Measurements from ENCODE around the gene STX1B.

Gene STX1B

GRCh38 chr16:30974348-30974747 is 36.1 kb downstream of the STX1B start:
- no peak for DNase-seq

GRCh38 chr16:30972872-30973271 is 37.6 kb downstream of the STX1B start:
- DNase-seq: no peak

DNA sequence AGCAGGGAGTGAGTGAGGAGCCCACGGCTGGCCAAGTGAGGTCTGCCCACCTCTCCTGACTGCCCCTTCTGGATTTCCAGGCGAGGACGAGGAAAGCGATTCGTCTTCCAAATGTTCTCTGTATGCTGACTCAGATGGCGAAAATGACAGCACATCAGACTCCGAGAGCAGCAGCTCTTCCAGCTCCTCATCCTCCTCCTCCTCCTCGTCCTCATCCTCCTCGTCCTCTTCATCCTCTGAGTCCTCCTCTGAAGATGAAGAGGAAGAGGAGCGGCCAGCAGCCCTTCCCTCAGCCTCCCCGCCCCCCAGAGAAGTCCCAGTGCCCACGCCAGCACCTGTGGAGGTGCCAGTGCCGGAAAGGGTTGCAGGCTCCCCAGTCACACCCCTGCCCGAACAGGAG is 39.1 kb downstream of the STX1B start:
- DNase-seq: no peak

- no peak for DNase-seq
Observed at GRCh38 chr16:30969246-30969842, 41.1 kb downstream of the STX1B start.

GRCh38 chr16:30967795-30968194 is 42.6 kb downstream of the STX1B start:
- no peak for DNase-seq

DNA sequence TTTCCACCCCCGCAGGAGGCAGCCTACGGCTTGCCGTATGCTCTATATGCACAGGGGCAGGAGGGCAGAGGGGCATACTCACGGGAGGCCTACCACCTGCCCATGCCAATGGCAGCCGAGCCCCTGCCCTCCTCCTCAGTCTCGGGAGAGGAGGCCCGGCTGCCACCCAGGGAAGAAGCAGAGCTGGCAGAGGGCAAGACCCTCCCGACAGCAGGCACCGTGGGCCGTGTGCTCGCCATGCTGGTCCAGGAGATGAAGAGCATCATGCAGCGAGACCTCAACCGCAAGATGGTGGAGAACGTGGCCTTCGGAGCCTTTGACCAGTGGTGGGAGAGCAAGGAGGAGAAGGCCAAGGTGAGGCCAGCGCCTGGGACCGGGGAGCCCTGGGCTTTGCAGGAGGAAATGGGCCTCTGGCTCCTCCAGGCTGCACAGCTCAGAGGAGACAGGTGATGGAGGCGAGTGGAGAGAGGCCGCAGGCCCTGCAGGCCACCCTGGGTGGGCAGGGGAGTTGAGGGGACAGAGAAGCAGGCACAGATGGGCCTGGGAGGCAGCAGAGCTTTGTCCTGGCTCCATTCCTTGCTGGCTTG is 44.3 kb downstream of the STX1B start:
- DNase-seq: no peak

- no peak for DNase-seq
Observed at GRCh38 chr16:30965436-30965835, 45.0 kb downstream of the STX1B start.

GRCh38 chr16:30964574-30965226 is 45.7 kb downstream of the STX1B start:
- DNase-seq: no peak

GRCh38 chr16:30963925-30964511 is 46.4 kb downstream of the STX1B start:
- no peak for DNase-seq

DNA sequence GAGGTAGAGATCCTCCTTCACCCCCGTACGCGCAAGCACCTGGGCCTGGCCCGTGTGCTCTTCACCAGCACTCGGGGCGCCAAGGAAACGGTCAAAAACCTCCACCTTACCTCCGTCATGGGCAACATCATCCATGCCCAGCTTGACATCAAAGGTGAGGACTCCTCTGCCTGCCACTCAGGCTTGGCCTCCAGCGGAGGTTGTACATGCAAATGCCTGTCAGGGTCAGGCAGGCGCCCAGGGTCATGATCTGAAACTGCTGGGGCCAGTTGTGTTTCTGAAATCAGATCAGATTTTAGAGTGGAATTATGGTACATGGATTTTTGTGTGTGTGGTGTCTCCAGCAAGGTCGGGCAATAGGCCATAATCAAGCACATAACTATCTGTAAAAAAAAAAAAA is 49.1 kb downstream of the STX1B start:
- no peak for DNase-seq

GRCh38 chr16:30958175-30959079 is 52.0 kb downstream of the STX1B start:
- DNase-seq: no peak

- peak; percentile 78 for DNase-seq
Observed at GRCh38 chr16:30957456-30958174, 52.8 kb downstream of the STX1B start, which contains the start of gene SETD1A. SETD1A (plus strand) TSS chr16:30957754; CDS start chr16:30958732, 978 bp downstream.

- DNase-seq: peak; percentile 68
Observed at GRCh38 chr16:30956601-30957455, 53.6 kb downstream of the STX1B start.

DNA sequence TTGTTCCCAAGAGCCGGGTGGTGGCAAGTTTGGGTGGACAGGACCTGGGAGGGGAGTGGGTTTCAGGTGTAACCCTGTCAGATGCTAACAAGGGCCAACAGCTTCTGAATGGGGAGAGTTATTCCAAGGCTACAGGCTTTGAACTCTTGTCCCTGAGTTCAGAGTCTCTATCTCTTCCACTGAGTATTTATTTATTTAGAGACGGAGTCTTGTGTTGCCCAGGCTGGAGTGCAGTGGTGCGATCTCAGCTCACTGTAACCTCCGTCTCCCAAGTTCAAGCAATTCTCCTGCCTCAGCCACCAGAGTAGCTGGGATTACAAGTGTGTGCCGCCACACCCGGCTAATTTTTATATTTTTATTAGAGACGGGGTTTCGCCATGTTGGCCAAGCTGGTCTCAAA is 55.4 kb downstream of the STX1B start:
- DNase-seq: no peak

DNA sequence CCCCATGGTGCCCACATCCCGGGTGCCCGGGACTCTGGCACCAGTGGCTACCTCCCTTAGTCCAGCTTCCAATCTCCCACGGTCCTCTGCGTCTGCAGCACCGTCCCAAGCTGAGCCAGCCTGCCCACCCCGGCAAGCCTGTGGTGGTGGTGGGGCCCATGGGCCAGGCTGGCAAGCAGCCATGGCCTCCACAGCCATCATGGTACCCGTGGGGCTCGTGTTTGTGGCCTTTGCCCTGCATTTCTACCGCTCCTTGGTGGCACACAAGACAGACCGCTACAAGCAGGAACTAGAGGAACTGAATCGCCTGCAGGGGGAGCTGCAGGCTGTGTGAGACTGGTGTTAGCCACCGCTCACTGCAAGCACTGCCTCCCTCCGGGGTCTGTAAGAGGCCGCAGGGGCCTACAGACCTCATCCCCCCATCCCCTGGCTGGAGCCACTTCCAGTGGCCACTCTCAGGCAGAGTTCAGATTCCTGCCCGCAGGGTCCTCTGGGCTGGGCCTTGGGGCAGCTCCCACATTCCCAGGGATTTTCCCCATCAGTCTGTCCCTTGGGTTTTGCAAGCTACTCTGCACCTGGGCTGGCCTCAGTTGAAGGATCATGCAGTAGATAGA is 56.8 kb downstream of the STX1B start:
- DNase-seq: peak; percentile 54

- DNase-seq: no peak
Observed at GRCh38 chr16:30953111-30953510, 57.3 kb downstream of the STX1B start.

DNA sequence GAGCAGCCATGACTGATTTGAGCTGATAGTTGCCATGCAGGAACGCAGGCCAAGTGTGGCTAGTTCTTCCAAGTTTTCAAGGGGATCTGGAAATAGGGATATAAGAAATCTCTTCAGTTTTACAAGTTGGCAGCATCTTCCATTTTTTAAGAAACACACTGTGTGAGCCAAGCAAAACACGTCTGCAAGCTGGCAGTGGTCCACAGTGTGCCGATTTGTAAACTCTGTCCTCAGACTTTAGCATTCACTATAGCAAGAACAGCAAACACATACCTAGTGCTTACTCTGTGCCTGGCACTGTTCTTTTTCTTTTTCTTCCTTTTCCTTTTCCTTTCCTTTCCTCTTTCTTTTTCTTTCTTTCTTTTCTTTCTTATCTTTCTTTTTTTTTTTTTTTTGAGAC is 58.7 kb downstream of the STX1B start:
- DNase-seq: no peak

DNA sequence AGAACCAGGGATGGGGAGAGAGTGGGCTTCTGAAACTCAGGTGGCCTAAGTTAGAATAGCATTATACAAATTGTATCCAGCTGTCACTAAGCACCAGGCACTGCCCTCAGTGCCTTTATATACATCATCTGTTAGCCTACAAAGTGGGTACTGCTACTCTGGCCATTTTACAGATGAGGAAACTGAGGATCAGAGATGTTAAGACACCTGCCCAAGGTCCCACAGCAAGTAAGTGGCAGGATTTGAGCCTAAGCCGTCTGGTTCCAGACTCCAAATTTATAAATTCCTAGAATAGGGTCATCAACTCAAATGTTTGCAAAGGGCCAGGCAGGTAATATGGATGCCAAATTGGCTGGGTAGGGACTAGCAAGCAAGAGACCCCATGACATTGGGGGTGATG is 59.2 kb downstream of the STX1B start:
- no peak for DNase-seq

- DNase-seq: no peak
Observed at GRCh38 chr16:30950516-30951065, 59.8 kb downstream of the STX1B start.

Data from kidney glomerular epithelial cell (primary cell).